SIG-M5 treated with dmso at 0.1 percent for 504 hours (cell line): ENCODE data around the gene ZNF207.
"Not testable (repeated sequence)": the region's sequence is repeated elsewhere in the genome, so short reads cannot be mapped to it uniquely, and the experiment has no call there.

ENCODE experiments used
- DNase-seq: peaks from one replicate; lab custom pipeline; 2025; ENCODE audit not compliant: unreplicated experiment; lab: John Stamatoyannopoulos, UW

Gene ZNF207

GRCh38 chr17:32349854-32350665 is at the start of gene ZNF207:
TSS of gene ZNF207 (plus strand) at chr17:32350157. CDS start at chr17:32350286, 129 bp downstream.
- DNase-seq: peak; percentile 96

DNA sequence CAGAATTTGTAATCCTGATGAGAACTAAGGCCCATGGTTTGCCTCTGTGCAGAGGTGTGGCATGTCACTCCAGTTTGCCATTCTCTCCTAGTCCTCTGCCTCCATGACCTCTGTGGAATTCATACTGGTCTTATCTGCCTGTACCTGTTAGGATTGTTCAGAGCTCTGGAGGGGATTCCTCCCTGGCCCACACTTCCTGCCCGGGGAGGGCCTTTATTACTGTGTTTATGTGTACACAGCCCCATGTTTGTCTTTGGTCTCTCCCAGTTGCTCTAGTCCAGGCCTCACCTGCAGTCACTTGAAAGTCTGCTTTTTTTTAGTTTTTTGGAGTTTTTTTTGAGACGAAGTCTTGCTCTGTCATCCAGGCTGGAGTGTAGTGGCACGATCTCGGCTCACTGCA is 47.9 kb upstream of the ZNF207 start:
- DNase-seq: no peak

DNA sequence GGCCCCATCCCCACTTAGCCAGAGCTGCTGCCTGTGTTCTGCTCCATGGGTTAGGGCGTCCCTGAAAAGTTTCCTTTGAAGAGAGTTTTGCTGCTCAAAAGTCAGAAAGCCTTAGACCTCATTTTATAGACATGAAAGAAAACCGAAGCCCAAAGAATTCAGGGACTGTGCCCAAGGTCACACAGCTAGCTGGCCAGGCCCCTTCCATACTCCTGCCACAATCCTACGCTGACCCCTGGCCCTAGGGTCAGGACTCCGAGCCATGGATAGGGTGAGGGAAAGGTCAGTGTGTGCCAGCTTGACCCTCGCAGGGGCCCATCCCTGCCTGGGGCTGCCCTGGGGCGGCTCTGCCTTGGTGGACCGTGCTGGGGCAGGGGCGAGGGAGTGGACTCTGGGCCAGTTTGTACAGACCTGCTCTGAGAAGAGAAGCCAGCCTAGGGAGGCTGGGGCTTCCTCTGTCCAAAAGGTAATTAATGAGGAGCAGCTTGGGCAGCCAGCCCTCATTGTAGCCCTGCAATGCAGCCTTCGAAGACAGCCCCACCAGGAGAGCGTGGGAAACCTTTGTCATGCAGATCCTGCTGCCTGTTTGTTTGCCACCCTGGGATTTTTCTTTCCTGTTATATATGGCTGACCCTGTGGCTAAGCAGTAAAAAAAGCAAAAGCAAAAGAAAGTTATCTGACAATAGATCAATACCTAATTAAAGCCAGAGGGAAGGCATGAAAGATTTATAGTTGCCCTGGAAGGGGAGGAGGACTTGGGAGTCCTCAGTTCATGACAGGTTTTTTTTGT is 46.9 kb upstream of the ZNF207 start:
- DNase-seq: no peak

GRCh38 chr17:32303781-32304288 is 46.1 kb upstream of the ZNF207 start:
- DNase-seq: no peak

DNA sequence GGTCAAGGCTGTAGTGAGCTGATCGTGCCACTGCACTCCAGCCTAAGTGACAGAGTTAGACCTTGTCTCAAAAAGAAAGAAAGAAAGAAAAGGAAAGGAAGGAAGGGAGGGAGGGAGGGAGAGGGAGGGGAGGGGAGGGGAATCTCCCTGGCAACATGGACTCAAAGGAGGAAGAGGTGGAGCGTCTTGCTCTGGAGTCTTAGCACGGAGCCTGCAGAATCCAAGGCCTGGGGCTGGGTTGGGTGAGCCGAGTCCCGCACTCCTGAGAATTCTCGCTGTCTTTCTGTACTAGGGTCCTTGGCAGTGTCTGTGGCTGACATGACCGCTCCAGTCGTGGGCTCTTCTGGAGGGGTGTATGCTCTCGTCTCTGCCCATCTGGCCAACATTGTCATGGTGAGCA is 44.9 kb upstream of the ZNF207 start:
- DNase-seq: no peak

DNA sequence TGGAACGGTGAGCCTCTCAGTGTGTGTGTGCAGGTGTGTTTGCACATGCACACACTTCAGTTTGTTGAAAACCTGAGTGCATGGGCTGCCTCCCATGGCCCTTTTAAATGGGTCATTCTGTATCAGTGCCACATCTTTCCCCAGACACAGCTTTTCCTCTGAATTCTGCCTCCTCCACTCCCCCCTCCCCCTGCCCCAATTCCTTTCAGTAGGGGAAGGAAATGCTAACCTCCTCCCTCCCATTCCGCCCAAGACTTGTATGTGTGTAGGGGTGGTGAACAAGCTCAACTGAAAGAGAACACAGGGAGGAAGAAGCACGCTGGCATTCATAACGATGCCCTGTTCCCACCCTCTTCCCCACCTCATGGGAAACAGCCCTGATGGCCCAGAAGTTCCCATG is 42.3 kb upstream of the ZNF207 start:
- DNase-seq: no peak

DNA sequence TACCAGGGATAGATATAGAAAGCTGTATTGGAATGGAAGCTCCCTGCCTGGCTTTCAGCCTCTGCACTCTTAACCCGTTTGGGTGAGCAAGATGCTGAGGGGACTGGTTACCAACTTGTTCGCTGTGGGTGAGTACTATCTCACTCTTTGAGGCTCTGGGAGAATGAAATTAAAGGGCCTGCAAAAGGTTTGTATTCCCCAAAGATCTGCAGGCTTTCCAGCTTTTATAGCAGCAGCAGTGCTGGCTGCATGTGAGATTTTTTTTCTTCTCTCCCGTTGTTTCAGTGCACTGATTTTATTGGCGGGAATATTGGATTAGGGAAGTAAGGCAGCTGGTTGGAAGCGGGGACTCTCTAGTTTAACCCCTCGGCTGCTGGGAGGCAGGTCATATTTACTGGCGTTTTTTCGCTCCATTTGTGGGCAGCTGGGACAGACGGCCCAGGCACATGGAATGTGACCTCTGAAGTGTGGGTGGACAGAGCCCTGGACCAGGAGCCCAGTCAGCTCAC is 38.9 kb upstream of the ZNF207 start:
- DNase-seq: no peak

- DNase-seq: no peak
These were observed 35.3 kb upstream of the ZNF207 start for GRCh38 chr17:32314636-32315035.

- no peak for DNase-seq
These were observed 34.8 kb upstream of the ZNF207 start for GRCh38 chr17:32315171-32315570.

- not testable (repeated sequence) for DNase-seq
These were observed 33.3 kb upstream of the ZNF207 start for GRCh38 chr17:32316653-32317052.

DNA sequence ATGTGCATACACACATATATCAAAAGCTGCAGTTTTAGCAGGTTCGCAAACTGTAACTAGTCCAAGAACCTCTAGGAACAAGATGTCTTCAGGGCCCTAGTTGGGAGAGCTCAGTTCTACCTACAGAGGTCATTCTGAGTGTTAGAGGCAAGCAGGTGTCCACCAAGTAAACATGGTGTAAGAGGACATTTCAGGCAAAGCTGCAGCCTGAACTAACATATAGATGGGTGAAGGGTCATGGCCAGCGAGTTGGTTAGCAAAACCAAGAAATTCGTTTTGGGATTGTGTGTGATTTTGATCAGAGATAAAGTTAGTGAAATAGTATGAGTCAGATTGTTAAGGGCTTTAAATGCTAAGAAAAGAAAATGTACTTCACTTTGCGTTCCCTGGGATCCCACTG is 32.6 kb upstream of the ZNF207 start:
- DNase-seq: no peak

DNA sequence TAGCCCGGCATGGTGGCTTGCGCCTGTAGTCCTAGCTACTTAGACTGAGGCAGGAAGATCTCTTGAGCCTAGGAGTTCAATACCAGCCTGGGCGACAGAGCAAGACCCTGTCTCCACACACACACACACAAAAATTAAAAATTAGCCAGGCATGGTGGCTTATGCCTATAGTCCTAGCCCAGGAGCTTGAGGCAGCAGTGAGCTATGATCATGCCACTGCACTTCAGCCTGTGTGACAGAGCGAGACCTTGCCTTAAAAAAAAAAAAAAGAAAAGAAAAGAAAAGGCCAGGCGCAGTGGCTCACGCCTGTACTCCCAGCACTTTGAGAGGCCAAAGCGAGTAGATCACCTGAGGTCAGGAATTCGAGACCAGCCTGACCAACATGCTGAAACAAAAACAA is 31.9 kb upstream of the ZNF207 start:
- DNase-seq: no peak

DNA sequence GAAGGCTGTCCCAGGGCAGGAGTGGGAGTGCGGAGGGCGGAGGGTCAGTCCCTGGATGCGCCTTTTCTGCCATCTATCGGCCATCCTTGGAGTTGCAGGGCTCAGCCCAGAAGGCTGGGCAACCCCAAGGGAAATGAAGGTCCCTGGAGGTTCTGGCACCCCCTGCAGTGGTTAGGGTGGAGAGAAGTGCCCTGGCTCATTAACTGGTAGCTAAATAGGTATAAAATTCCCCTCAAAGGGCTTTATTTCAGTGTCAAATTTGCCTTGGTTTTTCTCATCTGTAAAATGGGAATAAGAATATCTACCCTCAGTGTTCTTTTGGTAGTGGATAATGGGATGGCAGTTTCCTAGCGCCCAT is 30.4 kb upstream of the ZNF207 start:
- DNase-seq: peak; percentile 55

DNA sequence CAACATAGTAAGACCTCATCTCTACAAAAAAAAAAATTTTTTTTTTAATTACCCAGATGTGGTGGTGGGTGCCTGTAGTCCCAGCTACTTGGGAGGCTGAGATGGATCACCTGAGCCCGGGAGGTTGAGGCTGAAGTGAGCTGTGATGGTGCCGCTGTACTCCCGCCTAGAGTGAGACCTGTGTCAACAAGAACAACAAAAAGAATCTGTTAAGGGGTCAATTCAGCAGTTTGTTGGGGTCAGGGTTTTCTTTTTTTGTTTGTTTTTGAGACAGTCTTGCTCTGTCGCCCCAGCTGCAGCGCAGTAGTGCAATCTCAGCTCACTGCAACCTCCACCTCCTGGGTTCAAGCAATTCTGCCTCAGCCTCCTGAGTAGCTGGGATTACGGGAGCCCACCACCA is 29.9 kb upstream of the ZNF207 start:
- DNase-seq: not testable (repeated sequence)

DNA sequence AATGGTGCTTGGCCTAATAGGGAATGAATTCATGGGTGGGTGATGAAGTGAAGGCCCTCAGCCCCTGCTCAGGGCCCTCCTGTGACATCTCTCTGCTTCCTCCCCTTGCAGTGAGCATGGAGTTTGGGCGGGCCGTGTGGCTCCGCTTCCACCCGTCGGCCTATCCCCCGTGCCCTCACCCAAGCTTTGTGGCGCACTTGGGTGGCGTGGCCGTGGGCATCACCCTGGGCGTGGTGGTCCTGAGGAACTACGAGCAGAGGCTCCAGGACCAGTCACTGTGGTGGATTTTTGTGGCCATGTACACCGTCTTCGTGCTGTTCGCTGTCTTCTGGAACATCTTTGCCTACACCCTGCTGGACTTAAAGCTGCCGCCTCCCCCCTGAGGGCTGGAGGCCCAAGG is 29.1 kb upstream of the ZNF207 start:
- no peak for DNase-seq

GRCh38 chr17:32323046-32323445 is 26.9 kb upstream of the ZNF207 start:
- no peak for DNase-seq

DNA sequence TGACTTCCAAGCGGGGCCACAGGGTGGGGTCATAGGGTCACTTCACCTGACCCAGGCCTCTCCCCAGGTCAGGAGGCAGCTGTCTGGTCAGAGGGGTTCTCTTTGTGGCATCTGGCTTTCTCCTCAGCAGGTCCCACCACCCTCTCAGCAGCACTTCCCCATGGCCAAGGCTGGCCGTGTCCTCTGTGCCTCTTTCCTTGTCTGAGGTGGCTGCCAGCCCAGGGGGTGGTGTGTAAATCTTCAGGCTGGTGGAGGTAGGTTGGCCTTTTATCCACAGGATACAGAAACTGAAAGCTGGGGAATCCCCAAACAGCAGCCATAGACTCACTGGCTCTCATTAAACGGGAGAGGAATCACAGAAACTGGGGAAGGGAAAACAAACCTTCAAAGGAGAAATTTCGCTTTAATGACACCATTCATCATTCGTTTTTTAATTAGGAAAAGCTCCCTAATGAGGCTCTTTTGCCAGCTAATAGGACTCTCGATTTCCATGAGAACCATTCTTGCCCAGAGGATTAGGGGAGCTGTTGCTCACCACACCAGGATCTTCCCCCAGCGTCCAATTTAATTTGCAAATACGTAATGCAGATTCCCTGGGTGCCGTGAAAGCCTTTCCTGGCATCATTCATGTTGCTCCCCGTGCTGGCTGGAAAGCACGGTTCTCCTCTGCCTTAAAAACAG is 26.0 kb upstream of the ZNF207 start:
- DNase-seq: no peak

GRCh38 chr17:32327911-32328310 is 22.0 kb upstream of the ZNF207 start:
- DNase-seq: no peak

GRCh38 chr17:32330147-32330546 is 19.8 kb upstream of the ZNF207 start:
- DNase-seq: no peak

GRCh38 chr17:32331243-32332040 is 18.5 kb upstream of the ZNF207 start:
- DNase-seq: peak; percentile 59

DNA sequence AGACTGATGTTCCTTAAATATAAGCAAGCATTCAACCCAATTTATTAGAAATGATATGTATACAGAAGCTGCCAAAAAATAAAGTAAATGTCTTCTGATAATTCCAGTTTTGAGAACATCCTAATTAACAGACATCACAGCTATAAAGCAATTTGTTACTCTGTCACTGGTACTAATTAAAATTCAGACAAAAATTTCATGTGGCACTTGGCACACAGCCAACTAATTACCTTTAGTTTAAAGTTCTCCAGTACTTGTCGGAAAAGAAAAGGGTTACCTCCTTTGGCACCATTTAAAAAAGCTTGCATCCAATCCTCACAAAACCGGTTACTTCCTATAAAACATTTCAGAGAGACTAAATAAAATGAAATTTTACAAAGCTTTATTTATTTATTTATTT is 16.8 kb upstream of the ZNF207 start:
- no peak for DNase-seq
